GM12878 (cell line): Measurements from ENCODE around the gene HPS3. TPM values are rescaled to one million over a fixed set of nuclear protein-coding genes. Genes with fewer than 3 reads are reported as not detected.

Experiments
- ATAC-seq: fragments of 200-7000 bp; cut with Tn5 transposase; 3 replicates; pipeline ENCODE4 v1.9.1; 2020; ENCODE audit warnings: mild to moderate bottlenecking, moderate library complexity
- BruUV-seq: library from RNA; stranded (reverse); fragments of 400-500 nt; replicated peaks from 2 replicates; lab custom pipeline; 2021; lab: Mats Ljungman, UMichigan
- CTCF ChIA-PET: fragments of 300-600 bp; sonication (Branson Sonifier 250); formaldehyde crosslinking; extraction: SDS; loops from one replicate; lab custom pipeline; 2021; ENCODE audit warnings: inconsistent platforms; lab: Yijun Ruan, JAX
- POLR2A ChIA-PET: fragments of 350-600 bp; formaldehyde crosslinking; extraction: SDS; loops from one replicate; lab custom pipeline; 2021; ENCODE audit warnings: inconsistent platforms; lab: Charles Lee
- RAD21 ChIA-PET: fragments of 300-600 bp; sonication (Branson Sonifier 250); formaldehyde crosslinking; loops from one replicate; lab custom pipeline; 2023; ENCODE audit warnings: antibody characterized with exemption; ENCODE audit not compliant: unreplicated experiment; lab: Charles Lee
- SMC1A ChIA-PET: fragments of 300-600 bp; sonication (Branson Sonifier 250); formaldehyde crosslinking; loops from one replicate; lab custom pipeline; 2023; ENCODE audit not compliant: unreplicated experiment, uncharacterized antibody; lab: Charles Lee
- DNase-seq: peaks from one replicate; pipeline ENCODE4 v3.0.0-alpha.2; 2011; ENCODE audit warnings: low read depth, low spot score
- FAIRE-seq: peaks from 3 replicates; lab custom pipeline; 2011; peaks lifted over from hg19 to GRCh38; lab: Jason Lieb, UNC
- H2AFZ ChIP-seq: 2 replicates; pipeline ENCODE4 v1.6.0; 2011; ENCODE audit warnings: low read depth, low read length, control low read depth; ENCODE audit not compliant: control insufficient read depth
- H3K27ac ChIP-seq: 2 replicates; pipeline ENCODE4 v1.5.1; 2011; ENCODE audit warnings: control low read depth; ENCODE audit not compliant: control insufficient read depth, insufficient read depth
- H3K27me3 ChIP-seq, 2 experiments: replicated peaks in 1 of 2; 2 replicates each; pipeline versions ENCODE4 v1.6.0 to v1.6.1; 2011; ENCODE audit warnings: low read length in 1 of 2; ENCODE audit not compliant: control insufficient read depth in 2 of 2, insufficient read depth in 2 of 2
- H3K36me3 ChIP-seq, 2 experiments: 2 replicates each; pipeline ENCODE4 v1.5.1; 2011; ENCODE audit warnings: low read length in 1 of 2; ENCODE audit not compliant: control insufficient read depth in 2 of 2, insufficient read depth in 2 of 2
- H3K4me1 ChIP-seq: 2 replicates; pipeline ENCODE4 v1.6.1; 2011; ENCODE audit warnings: mild to moderate bottlenecking, low read length, moderate library complexity, mixed read lengths; ENCODE audit not compliant: control insufficient read depth, insufficient read depth
- H3K4me2 ChIP-seq: 2 replicates; pipeline ENCODE4 v1.6.0; 2011; ENCODE audit warnings: control low read depth; ENCODE audit not compliant: control insufficient read depth, insufficient read depth
- H3K4me3 ChIP-seq: fragments of 200-600 bp; sonication (generic); 2 replicates; pipeline ENCODE4 v1.5.1; 2016
- H3K79me2 ChIP-seq: 2 replicates; pipeline ENCODE4 v1.6.0; 2011; ENCODE audit warnings: low read length; ENCODE audit not compliant: control insufficient read depth, insufficient read depth
- H3K9ac ChIP-seq: 2 replicates; pipeline ENCODE4 v1.8.0; 2011; ENCODE audit warnings: low read length, control low read depth, mixed read lengths; ENCODE audit not compliant: control insufficient read depth, insufficient read depth
- H3K9me3 ChIP-seq: replicated peaks from 3 replicates; pipeline ENCODE4 v1.5.1; 2011; ENCODE audit warnings: mild to moderate bottlenecking, low read length; ENCODE audit not compliant: control insufficient read depth, insufficient read depth
- H4K20me1 ChIP-seq: 2 replicates; pipeline ENCODE4 v1.6.0; 2011; ENCODE audit not compliant: control insufficient read depth, insufficient read depth
- BACH1 ChIP-seq: fragments of 450-650 bp; IDR thresholded peaks from 2 replicates; pipeline ENCODE4 v1.6.1; 2017; ENCODE audit warnings: mild to moderate bottlenecking, borderline replicate concordance
- BCL11A ChIP-seq: IDR thresholded peaks from 2 replicates; pipeline ENCODE4 v1.6.1; 2011; ENCODE audit warnings: low read depth, low read length
- EED ChIP-seq: sonication (generic); IDR thresholded peaks from 2 replicates; pipeline ENCODE4 v1.6.1; 2016; ENCODE audit warnings: antibody characterized with exemption, low read depth
- GABPA ChIP-seq: IDR thresholded peaks from 2 replicates; pipeline ENCODE4 v1.6.1; 2014; ENCODE audit warnings: antibody characterized with exemption, low read depth, mild to moderate bottlenecking, inconsistent platforms
- HCFC1 ChIP-seq: fragments of 150-350 bp; IDR thresholded peaks from 2 replicates; pipeline ENCODE4 v1.6.1; 2014; ENCODE audit warnings: low read length
- KAT2A ChIP-seq: conservative IDR thresholded peaks from 2 replicates; pipeline ENCODE4 v1.6.1; 2011; ENCODE audit warnings: low read depth, low read length; ENCODE audit not compliant: control insufficient read depth
- MYB ChIP-seq: fragments of 150-350 bp; IDR thresholded peaks from 2 replicates; pipeline ENCODE4 v1.6.1; 2014; ENCODE audit warnings: mild to moderate bottlenecking, low read depth, low read length, borderline replicate concordance
- RELB ChIP-seq: fragments of 450-650 bp; IDR thresholded peaks from 2 replicates; pipeline ENCODE4 v1.6.1; 2017; ENCODE audit warnings: low read depth, mild to moderate bottlenecking, moderate library complexity
- RFX5 ChIP-seq: IDR thresholded peaks from 2 replicates; pipeline ENCODE4 v1.6.1; 2011; ENCODE audit warnings: low read depth, low read length, improper control_type of control experiment
- SRF ChIP-seq, 2 experiments: IDR thresholded peaks; 2 replicates each; pipeline ENCODE4 v1.6.1; 2011; ENCODE audit warnings: low read depth in 2 of 2, low read length in 2 of 2, mild to moderate bottlenecking in 1 of 2, moderate library complexity in 1 of 2
- WGBS: methylation state at CpG from one replicate; pipeline ENCODE4 v1.1.6; 2016; ENCODE audit warnings: low lambda C conversion rate; ENCODE audit not compliant: insufficient replicate concordance, insufficient coverage; ENCODE audit errors: missing lambda C conversion rate; 5-methylcytosine and 5-hydroxymethylcytosine counted together
- in situ Hi-C: fragments of 300-500 bp; cut with MboI; formaldehyde crosslinking; loops from 9 replicates; pipeline ENCODE4 v1.14.3; 2018; ENCODE audit warnings: mixed read lengths
- intact Hi-C: fragments of 100-400 bp; cut with micrococcal nuclease; formaldehyde crosslinking; loops from one replicate; pipeline ENCODE4 v1.14.2; 2022; ENCODE audit not compliant: unreplicated experiment
- polyA plus RNA-seq, 11 experiments: library from polyadenylated mRNA; depleted of rRNA in 4 of 11; unstranded in 6 of 11; stranded (reverse) in 5 of 11; fragments of >200 nt; fragmentation: Nextera tagmentation in 4 of 11; fragmentation: Illumina TruSeq in 1 of 11; extraction: Ambion mirVana in 4 of 11; extraction: Trizol in 1 of 11; gene quantifications; 1 replicate in 1 of 11; 2 replicates in 10 of 11; pipeline versions ENCODE4 v1.2.1 to v1.2.3, GENCODE V29; 2011 to 2016; ENCODE audit warnings: inconsistent platforms in 2 of 11, missing spikeins in 2 of 11, low read depth in 1 of 11
- total RNA-seq, 4 experiments: library from RNA; depleted of rRNA in 3 of 4; stranded (reverse); fragments of >200 nt in 3 of 4; fragmentation: Illumina TruSeq in 1 of 4; extraction: Trizol in 1 of 4; gene quantifications; 2 replicates each; pipeline versions ENCODE4 v1.2.1 to v1.2.3, GENCODE V29; 2013 to 2021
- TF ChIP-seq, protein P1 (sequence below): fragments of 150-350 bp; IDR thresholded peaks from 2 replicates; pipeline ENCODE4 v1.6.1; 2014; ENCODE audit warnings: mild to moderate bottlenecking, low read depth, low read length

HPS3 gene
- total and polyA plus RNA-seq, 10 of the 15 experiments (the other 5 are each of a cell fraction or from before 2014, with no cell fraction given), result 2.7 to 26.5 (median 14.8) TPM

DNA sequence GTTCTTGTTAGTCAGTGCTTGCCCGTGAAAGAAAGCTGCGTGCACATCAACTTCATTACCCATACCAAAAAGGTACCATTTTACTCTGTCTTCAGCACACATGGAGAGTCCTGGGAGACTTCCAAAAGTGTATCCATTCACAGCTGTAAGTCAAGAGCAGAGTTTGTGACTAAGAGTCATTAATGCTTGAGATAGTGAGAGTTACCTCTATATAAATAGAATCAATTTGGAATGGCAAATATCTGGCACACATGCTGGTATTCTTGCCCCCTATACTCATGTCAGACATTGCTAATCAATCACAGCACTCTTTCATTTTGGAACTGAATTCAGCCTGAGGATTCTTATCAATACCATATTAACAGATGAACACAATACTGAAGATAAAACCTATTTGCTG lies 78.0 kb downstream of the HPS3 start:
- POLR2A ChIA-PET, result interaction anchor here (1.0 kb wide), 1 partner anchor 77 kb away, joined by 3 read pairs; no protein-coding TSS in a partner anchor
- WGBS, result 100% methylated on average over 2 of the region's 2 CpGs
- ATAC-seq, result no peak

GRCh38 chr3:149209431-149209830 lies 80.0 kb downstream of the HPS3 start:
- H2AFZ ChIP-seq, result no peak overlapping the region
- H3K9ac ChIP-seq, result no peak overlapping the region
- H3K4me2 ChIP-seq, result no peak overlapping the region
- no peaks in the 10 kb centered on the region for H3K79me2 ChIP-seq
- no peaks in the 10 kb centered on the region for H3K27me3 ChIP-seq
- H3K9me3 ChIP-seq, result no peaks in the 10 kb centered on the region
- H4K20me1 ChIP-seq, result no peaks in the 10 kb centered on the region
- POLR2A ChIA-PET, result no interaction called here
- no peak overlapping the region for H3K27ac ChIP-seq
- ATAC-seq (no peak), DNase-seq (no peak)
- RAD21 ChIA-PET, result no interaction called here
- H3K4me3 ChIP-seq, result no peak overlapping the region
- H3K36me3 ChIP-seq, result no peaks in the 10 kb centered on the region
- SMC1A ChIA-PET, result no interaction called here
- WGBS, result 51% methylated on average over 4 of the region's 4 CpGs
- intact Hi-C loops, result loop anchor here (10.0 kb wide), 1 partner anchor 55 kb away; no protein-coding TSS in a partner anchor
- BruUV-seq, result no TSS peak
- TF ChIP-seq BCL11A, result no peak
- no peak for TF ChIP-seq GABPA
- TF ChIP-seq BACH1, result no peak
- no peak for TF ChIP-seq HCFC1
- TF ChIP-seq RFX5, result no peak
- TF ChIP-seq, protein P1, sequence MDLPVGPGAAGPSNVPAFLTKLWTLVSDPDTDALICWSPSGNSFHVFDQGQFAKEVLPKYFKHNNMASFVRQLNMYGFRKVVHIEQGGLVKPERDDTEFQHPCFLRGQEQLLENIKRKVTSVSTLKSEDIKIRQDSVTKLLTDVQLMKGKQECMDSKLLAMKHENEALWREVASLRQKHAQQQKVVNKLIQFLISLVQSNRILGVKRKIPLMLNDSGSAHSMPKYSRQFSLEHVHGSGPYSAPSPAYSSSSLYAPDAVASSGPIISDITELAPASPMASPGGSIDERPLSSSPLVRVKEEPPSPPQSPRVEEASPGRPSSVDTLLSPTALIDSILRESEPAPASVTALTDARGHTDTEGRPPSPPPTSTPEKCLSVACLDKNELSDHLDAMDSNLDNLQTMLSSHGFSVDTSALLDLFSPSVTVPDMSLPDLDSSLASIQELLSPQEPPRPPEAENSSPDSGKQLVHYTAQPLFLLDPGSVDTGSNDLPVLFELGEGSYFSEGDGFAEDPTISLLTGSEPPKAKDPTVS, result no peak
- TF ChIP-seq MYB, result no peak
- TF ChIP-seq SRF (IDR thresholded peaks at IDR 0.05; ENCODE audit: low read depth in 2 of 2, low read length in 2 of 2), result no peak
- no peak for TF ChIP-seq EED
- TF ChIP-seq KAT2A, result no peak
- TF ChIP-seq, all 136 proteins: peak for 0
- CTCF ChIA-PET, result no interaction called here
- in situ Hi-C loops, result no loop called here
- FAIRE-seq, result no peak
- no peaks in the 10 kb centered on the region for H3K4me1 ChIP-seq

More for the DNA sequence above, 78.0 kb downstream of the HPS3 start:
- H3K79me2 ChIP-seq, result no peaks in the 10 kb centered on the region
- RAD21 ChIA-PET, result no interaction called here
- TF ChIP-seq RELB, result no peak
- TF ChIP-seq, all 136 proteins: peak for 0
- Histone ChIP-seq H3K9me3 (no peaks in the 10 kb centered on the region), H3K27ac (no peak overlapping the region), H3K9ac (no peak overlapping the region), H3K4me3 (no peak overlapping the region), H2AFZ (no peak overlapping the region), H3K36me3 (no peaks in the 10 kb centered on the region), H3K27me3 (no peaks in the 10 kb centered on the region), H3K4me1 (peaks cover 11% of the 10 kb centered on the region), H4K20me1 (no peaks in the 10 kb centered on the region), H3K4me2 (no peak overlapping the region)
- BruUV-seq, result no TSS peak
- FAIRE-seq, result no peak
- intact Hi-C loops, result loop anchor here (10.0 kb wide), 1 partner anchor 57 kb away; no protein-coding TSS in a partner anchor
- no peak for DNase-seq
- CTCF ChIA-PET, result interaction anchor here (1.1 kb wide), 1 partner anchor 16 kb away, joined by 3 read pairs; no protein-coding TSS in a partner anchor
- in situ Hi-C loops, result no loop called here
- SMC1A ChIA-PET, result interaction anchor here (1.3 kb wide), 1 partner anchor 53 kb away, joined by 4 read pairs; no protein-coding TSS in a partner anchor
